Astrocyte (in vitro differentiated cells and primary cell): Measurements from ENCODE around the gene POU2F3. TPM values are rescaled to one million over a fixed set of nuclear protein-coding genes. Genes with fewer than 3 reads are reported as not detected.

Source experiments
- DNase-seq: peaks from one replicate; pipeline ENCODE4 v3.0.0-alpha.2; 2010; ENCODE audit warnings: low read depth
- FAIRE-seq: peaks from 2 replicates; lab custom pipeline; 2011; peaks lifted over from hg19 to GRCh38; lab: Jason Lieb, UNC
- H2AFZ ChIP-seq: 2 replicates; pipeline ENCODE4 v1.6.0; 2012; ENCODE audit warnings: low read depth, low read length, inconsistent platforms
- H3K27ac ChIP-seq: 2 replicates; pipeline ENCODE4 v1.5.1; 2011; ENCODE audit warnings: low read depth, low read length, inconsistent platforms
- H3K27me3 ChIP-seq: 2 replicates; pipeline ENCODE4 v1.6.0; 2011; ENCODE audit warnings: low read length, inconsistent platforms; ENCODE audit not compliant: insufficient read depth
- H3K36me3 ChIP-seq: 2 replicates; pipeline ENCODE4 v1.5.1; 2011; ENCODE audit warnings: low read length, inconsistent platforms; ENCODE audit not compliant: insufficient read depth
- H3K4me1 ChIP-seq: 2 replicates; pipeline ENCODE4 v1.5.1; 2011; ENCODE audit warnings: low read length, inconsistent platforms; ENCODE audit not compliant: insufficient read depth
- H3K4me2 ChIP-seq: 2 replicates; pipeline ENCODE4 v1.6.0; 2012; ENCODE audit warnings: low read length, inconsistent platforms
- H3K4me3 ChIP-seq: 2 replicates; pipeline ENCODE4 v1.5.1; 2011; ENCODE audit warnings: low read depth, mild to moderate bottlenecking, low read length, inconsistent platforms; ENCODE audit not compliant: insufficient read depth
- H3K79me2 ChIP-seq: 2 replicates; pipeline ENCODE4 v1.6.0; 2012; ENCODE audit warnings: mild to moderate bottlenecking, low read length, inconsistent platforms; ENCODE audit not compliant: insufficient read depth
- H3K9ac ChIP-seq: 2 replicates; pipeline ENCODE4 v1.6.0; 2012; ENCODE audit warnings: mild to moderate bottlenecking, low read length, inconsistent platforms
- H3K9me3 ChIP-seq: 2 replicates; pipeline ENCODE4 v1.5.1; 2012; ENCODE audit warnings: low read depth, mild to moderate bottlenecking, low read length, inconsistent platforms; ENCODE audit not compliant: insufficient read depth
- H4K20me1 ChIP-seq: 2 replicates; pipeline ENCODE4 v1.6.0; 2012; ENCODE audit warnings: low read length, inconsistent platforms; ENCODE audit not compliant: insufficient read depth
- H3K27ac Mint-ChIP-seq: one replicate; pipeline ENCODE4 v1.8.0; 2021; ENCODE audit warnings: mild to moderate bottlenecking, mixed read lengths; ENCODE audit not compliant: unreplicated experiment
- H3K27me3 Mint-ChIP-seq: one replicate; pipeline ENCODE4 v1.8.0; 2021; ENCODE audit warnings: low read depth, mixed read lengths; ENCODE audit not compliant: unreplicated experiment
- H3K36me3 Mint-ChIP-seq: one replicate; pipeline ENCODE4 v1.8.0; 2021; ENCODE audit warnings: low read depth, mixed read lengths; ENCODE audit not compliant: unreplicated experiment
- H3K4me1 Mint-ChIP-seq: one replicate; pipeline ENCODE4 v1.8.0; 2021; ENCODE audit warnings: low read depth, mixed read lengths; ENCODE audit not compliant: unreplicated experiment
- H3K4me3 Mint-ChIP-seq: one replicate; pipeline ENCODE4 v1.8.0; 2021; ENCODE audit warnings: mild to moderate bottlenecking, moderate library complexity, mixed read lengths; ENCODE audit not compliant: unreplicated experiment
- H3K9me3 Mint-ChIP-seq: one replicate; pipeline ENCODE4 v1.8.0; 2021; ENCODE audit warnings: mild to moderate bottlenecking, mixed read lengths; ENCODE audit not compliant: unreplicated experiment
- EZH2 ChIP-seq: IDR thresholded peaks from 2 replicates; pipeline ENCODE4 v1.6.1; 2012; ENCODE audit warnings: mild to moderate bottlenecking, low read length, inconsistent platforms; ENCODE audit not compliant: insufficient read depth
- total RNA-seq: library from RNA; stranded (reverse); gene quantifications from 2 replicates; pipeline ENCODE4 v1.2.1, GENCODE V29; 2021
- TF ChIP-seq, protein P1 (sequence below): IDR thresholded peaks from 2 replicates; pipeline ENCODE4 v1.5.1; 2011; ENCODE audit warnings: low read depth, mild to moderate bottlenecking, inconsistent platforms, low read length, moderate library complexity; ENCODE audit not compliant: insufficient read depth

The POU2F3 gene
- total RNA-seq, 1 donor from 2014 or later, result 0.20 TPM

DNA sequence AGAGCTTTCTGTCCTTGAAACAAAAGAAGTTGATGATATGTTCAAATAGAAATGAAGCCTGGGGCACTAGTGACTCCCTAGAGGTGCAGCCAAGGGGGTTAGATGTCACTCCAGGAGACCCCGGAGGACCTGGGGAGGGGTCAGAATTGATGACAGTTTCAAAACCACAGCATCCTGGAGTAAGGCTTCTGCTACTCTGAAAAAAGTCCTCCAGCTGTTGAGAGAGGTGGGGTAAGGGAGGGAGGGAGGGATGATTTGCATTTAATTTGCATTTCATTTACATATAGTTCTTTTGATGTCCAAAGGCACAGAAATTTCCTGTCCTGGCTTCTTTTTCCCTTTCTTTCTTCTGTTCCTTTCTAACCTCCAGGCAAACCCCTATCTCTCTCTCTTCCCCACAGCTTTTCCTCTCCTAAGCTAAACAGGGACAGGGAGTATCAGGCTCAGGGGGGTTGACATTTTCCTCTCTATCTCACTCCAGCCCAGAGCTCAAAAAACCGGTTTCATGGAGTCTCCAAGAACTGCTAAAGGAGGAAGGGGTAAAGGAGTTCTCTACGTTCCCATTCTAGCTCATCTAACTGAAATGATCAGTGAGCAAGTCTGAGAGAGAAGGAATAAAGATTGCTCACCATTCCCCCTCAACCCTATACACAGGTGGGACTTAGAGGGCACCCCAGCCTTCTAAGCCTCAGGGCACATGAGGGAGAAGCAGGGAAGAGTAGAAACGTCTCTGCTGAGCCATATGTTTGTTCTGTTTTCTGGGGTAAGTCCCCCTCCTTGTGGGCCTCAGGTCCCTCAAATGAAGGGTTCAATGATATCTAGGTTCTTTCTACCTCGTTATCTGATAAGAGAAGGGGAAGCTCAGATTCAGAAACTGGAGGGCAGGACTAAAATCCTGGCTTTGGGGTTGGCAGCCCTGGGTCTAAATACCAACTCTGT, 3.5 kb upstream of the POU2F3 start:
- Mint-ChIP-seq H3K27me3 (peaks cover 85% of the 10 kb centered on the region), H3K4me3 (no peak overlapping the region), H3K9me3 (no peaks in the 10 kb centered on the region), H3K27ac (no peak overlapping the region), H3K4me1 (no peaks in the 10 kb centered on the region), H3K36me3 (no peaks in the 10 kb centered on the region)
- Histone ChIP-seq H4K20me1 (no peaks in the 10 kb centered on the region), H3K4me1 (no peaks in the 10 kb centered on the region), H3K36me3 (no peaks in the 10 kb centered on the region), H3K4me3 (no peak overlapping the region), H3K4me2 (no peak overlapping the region), H3K27ac (no peak overlapping the region), H2AFZ (no peak overlapping the region), H3K9me3 (no peaks in the 10 kb centered on the region), H3K9ac (no peak overlapping the region), H3K27me3 (peaks cover 53% of the 10 kb centered on the region), H3K79me2 (no peaks in the 10 kb centered on the region)
- TF ChIP-seq, protein P1, sequence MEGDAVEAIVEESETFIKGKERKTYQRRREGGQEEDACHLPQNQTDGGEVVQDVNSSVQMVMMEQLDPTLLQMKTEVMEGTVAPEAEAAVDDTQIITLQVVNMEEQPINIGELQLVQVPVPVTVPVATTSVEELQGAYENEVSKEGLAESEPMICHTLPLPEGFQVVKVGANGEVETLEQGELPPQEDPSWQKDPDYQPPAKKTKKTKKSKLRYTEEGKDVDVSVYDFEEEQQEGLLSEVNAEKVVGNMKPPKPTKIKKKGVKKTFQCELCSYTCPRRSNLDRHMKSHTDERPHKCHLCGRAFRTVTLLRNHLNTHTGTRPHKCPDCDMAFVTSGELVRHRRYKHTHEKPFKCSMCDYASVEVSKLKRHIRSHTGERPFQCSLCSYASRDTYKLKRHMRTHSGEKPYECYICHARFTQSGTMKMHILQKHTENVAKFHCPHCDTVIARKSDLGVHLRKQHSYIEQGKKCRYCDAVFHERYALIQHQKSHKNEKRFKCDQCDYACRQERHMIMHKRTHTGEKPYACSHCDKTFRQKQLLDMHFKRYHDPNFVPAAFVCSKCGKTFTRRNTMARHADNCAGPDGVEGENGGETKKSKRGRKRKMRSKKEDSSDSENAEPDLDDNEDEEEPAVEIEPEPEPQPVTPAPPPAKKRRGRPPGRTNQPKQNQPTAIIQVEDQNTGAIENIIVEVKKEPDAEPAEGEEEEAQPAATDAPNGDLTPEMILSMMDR, result no peak
- no peak for TF ChIP-seq EZH2
- FAIRE-seq (no peak), DNase-seq (peak; percentile 59)

DNA sequence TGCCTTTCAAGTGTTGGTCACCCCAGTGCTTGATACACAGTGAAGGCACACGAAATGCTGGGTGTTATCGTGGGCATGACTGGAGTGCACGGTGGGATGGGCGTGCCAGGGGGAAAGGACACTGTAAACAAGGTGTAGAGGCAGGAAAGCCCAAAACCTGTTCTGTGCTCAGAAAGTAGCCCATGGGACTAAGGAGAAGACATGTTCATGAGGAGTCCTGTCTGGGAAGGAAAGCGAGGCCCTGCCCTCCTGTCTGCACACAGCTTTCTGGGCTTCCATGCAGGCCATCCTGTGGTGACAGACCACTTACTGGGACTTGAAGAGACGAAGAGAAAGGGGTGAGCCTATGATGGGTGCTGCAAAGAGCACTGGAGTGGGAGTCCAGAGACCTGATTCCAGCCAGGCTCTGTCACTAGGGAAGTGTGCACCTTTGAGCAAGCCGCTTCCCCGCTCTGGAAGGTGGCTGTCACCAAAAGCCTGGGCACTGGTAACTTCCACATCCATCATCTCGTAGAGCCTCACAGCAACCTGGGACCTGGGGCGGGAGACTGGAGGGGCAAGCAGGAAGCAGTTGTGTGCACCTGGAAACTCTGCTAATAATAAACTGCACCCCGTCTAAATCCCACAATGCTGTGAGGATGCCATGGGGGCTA, 846 bp upstream of the POU2F3 start:
- Histone ChIP-seq H3K27me3 (peaks cover 54% of the 10 kb centered on the region), H3K36me3 (no peaks in the 10 kb centered on the region), H3K79me2 (no peaks in the 10 kb centered on the region), H2AFZ (no peak overlapping the region), H3K9me3 (no peaks in the 10 kb centered on the region), H3K27ac (no peak overlapping the region), H3K4me2 (no peak overlapping the region), H3K4me3 (no peak overlapping the region), H3K4me1 (no peaks in the 10 kb centered on the region), H3K9ac (no peak overlapping the region), H4K20me1 (no peaks in the 10 kb centered on the region)
- Mint-ChIP-seq H3K36me3 (no peaks in the 10 kb centered on the region), H3K9me3 (no peaks in the 10 kb centered on the region), H3K4me1 (no peaks in the 10 kb centered on the region), H3K27me3 (peaks cover 80% of the 10 kb centered on the region), H3K4me3 (no peak overlapping the region), H3K27ac (no peak overlapping the region)
- no peak for FAIRE-seq
- TF ChIP-seq EZH2, result no peak
- TF ChIP-seq, protein P1, result no peak
- no peak for DNase-seq
